IMR-90 (cell line): Measurements from ENCODE around the gene STAP2. TPM values are rescaled to one million over a fixed set of nuclear protein-coding genes. Genes with fewer than 3 reads are reported as not detected.

Experiments
- ATAC-seq: fragments of 200-7000 bp; cut with Tn5 transposase; 2 replicates; pipeline ENCODE4 v1.9.1; 2020; ENCODE audit warnings: low read depth, mild to moderate bottlenecking, moderate library complexity
- BruUV-seq: library from RNA; stranded (reverse); fragments of 400-500 nt; replicated peaks from 2 replicates; lab custom pipeline; 2021; lab: Mats Ljungman, UMichigan
- CTCF ChIA-PET: fragments of 300-600 bp; formaldehyde crosslinking; extraction: SDS; loops from one replicate; lab custom pipeline; 2021; ENCODE audit warnings: antibody characterized with exemption; lab: Yijun Ruan, JAX
- POLR2A ChIA-PET: fragments of 300-600 bp; sonication (Branson Sonifier 250); formaldehyde crosslinking; loops from one replicate; lab custom pipeline; 2022; ENCODE audit warnings: antibody characterized with exemption; ENCODE audit not compliant: unreplicated experiment; lab: Charles Lee
- DNase-seq: peaks from one replicate; pipeline ENCODE4 v3.0.0; 2013
- H2AFZ ChIP-seq: replicated peaks from 2 replicates; pipeline ENCODE3; 2013; ENCODE audit warnings: low read length, mild to moderate bottlenecking; ENCODE audit not compliant: poor library complexity
- H2AK5ac ChIP-seq: 2 replicates; pipeline ENCODE4 v1.6.1; 2013; ENCODE audit warnings: low read depth, low read length, inconsistent platforms
- H2AK9ac ChIP-seq: replicated peaks from 2 replicates; pipeline ENCODE3; 2013; ENCODE audit warnings: mild to moderate bottlenecking, low read depth, low read length, moderate library complexity; ENCODE audit not compliant: poor library complexity
- H2BK120ac ChIP-seq: 2 replicates; pipeline ENCODE4 v1.6.1; 2013; ENCODE audit warnings: low read depth, low read length, inconsistent platforms
- H2BK15ac ChIP-seq: 3 replicates; pipeline ENCODE4 v1.6.1; 2013; ENCODE audit warnings: low read depth, low read length, inconsistent platforms
- H2BK20ac ChIP-seq: 2 replicates; pipeline ENCODE4 v1.6.1; 2013; ENCODE audit warnings: low read depth, mild to moderate bottlenecking, inconsistent platforms, low read length, moderate library complexity
- H2BK5ac ChIP-seq: 2 replicates; pipeline ENCODE4 v1.6.1; 2013; ENCODE audit warnings: mild to moderate bottlenecking, low read depth, low read length, inconsistent platforms; ENCODE audit not compliant: poor library complexity, severe bottlenecking
- H3K14ac ChIP-seq: replicated peaks from 2 replicates; pipeline ENCODE4 v1.6.1; 2013; ENCODE audit warnings: low read depth, low read length, inconsistent platforms
- H3K18ac ChIP-seq: 2 replicates; pipeline ENCODE4 v1.6.1; 2013; ENCODE audit warnings: low read depth, low read length, control low read depth
- H3K23ac ChIP-seq: 2 replicates; pipeline ENCODE4 v1.6.1; 2013; ENCODE audit warnings: low read depth, low read length, inconsistent platforms
- H3K27ac ChIP-seq: 2 replicates; pipeline ENCODE4 v1.5.1; 2013; ENCODE audit warnings: mild to moderate bottlenecking, control low read depth, low read length; ENCODE audit not compliant: insufficient read depth
- H3K27me3 ChIP-seq: 2 replicates; pipeline ENCODE4 v1.6.1; 2013; ENCODE audit warnings: low read length; ENCODE audit not compliant: control insufficient read depth, insufficient read depth
- H3K36me3 ChIP-seq: 2 replicates; pipeline ENCODE4 v1.6.1; 2013; ENCODE audit warnings: low read length, mixed read lengths; ENCODE audit not compliant: control insufficient read depth, insufficient read depth
- H3K4ac ChIP-seq: 2 replicates; pipeline ENCODE4 v1.6.1; 2013; ENCODE audit warnings: low read depth, low read length, inconsistent platforms
- H3K4me1 ChIP-seq: 2 replicates; pipeline ENCODE4 v1.6.1; 2013; ENCODE audit warnings: low read length, mixed read lengths; ENCODE audit not compliant: control insufficient read depth, insufficient read depth
- H3K4me2 ChIP-seq: 2 replicates; pipeline ENCODE4 v1.6.1; 2013; ENCODE audit warnings: low read depth, mild to moderate bottlenecking, control low read depth, low read length, moderate library complexity
- H3K4me3 ChIP-seq: 2 replicates; pipeline ENCODE4 v1.5.1; 2013; ENCODE audit warnings: low read depth, mild to moderate bottlenecking, control low read depth, low read length, moderate library complexity; ENCODE audit not compliant: insufficient read depth
- H3K56ac ChIP-seq: 2 replicates; pipeline ENCODE4 v1.6.1; 2013; ENCODE audit warnings: low read length, inconsistent platforms; ENCODE audit not compliant: insufficient read depth; ENCODE audit errors: extremely low read depth
- H3K79me1 ChIP-seq, 2 experiments: 2 replicates each; pipeline ENCODE4 v1.6.1; 2013; ENCODE audit warnings: low read length in 2 of 2, inconsistent platforms in 1 of 2, low read depth in 1 of 2
- H3K9ac ChIP-seq: 2 replicates; pipeline ENCODE4 v1.6.1; 2013; ENCODE audit warnings: low read depth, low read length, control low read depth
- H3K9me1 ChIP-seq: 2 replicates; pipeline ENCODE4 v1.6.1; 2013; ENCODE audit warnings: low read length, inconsistent platforms; ENCODE audit not compliant: insufficient read depth
- H3K9me3 ChIP-seq: 2 replicates; pipeline ENCODE4 v1.6.1; 2013; ENCODE audit warnings: low read length; ENCODE audit not compliant: control insufficient read depth, insufficient read depth
- H4K20me1 ChIP-seq: 2 replicates; pipeline ENCODE4 v1.6.1; 2013; ENCODE audit warnings: low read length, inconsistent platforms; ENCODE audit not compliant: insufficient read depth
- H4K5ac ChIP-seq: 2 replicates; pipeline ENCODE4 v1.6.1; 2013; ENCODE audit warnings: mild to moderate bottlenecking, low read depth, low read length, control low read depth
- H4K8ac ChIP-seq, 2 experiments: 2 replicates each; pipeline ENCODE4 v1.6.1; 2013; ENCODE audit warnings: low read depth in 2 of 2, low read length in 2 of 2, control low read depth in 1 of 2, inconsistent platforms in 1 of 2
- H4K91ac ChIP-seq: 2 replicates; pipeline ENCODE4 v1.6.1; 2013; ENCODE audit warnings: low read depth, low read length, inconsistent platforms; ENCODE audit not compliant: insufficient read depth
- BHLHE40 ChIP-seq: fragments of 150-350 bp; IDR thresholded peaks from 2 replicates; pipeline ENCODE4 v1.6.1; 2016; ENCODE audit warnings: mild to moderate bottlenecking, low read depth, low read length
- CEBPB ChIP-seq: IDR thresholded peaks from 2 replicates; pipeline ENCODE4 v1.6.1; 2012; ENCODE audit warnings: low read depth, low read length, improper control_type of control experiment
- CHD1 ChIP-seq: IDR thresholded peaks from 2 replicates; pipeline ENCODE4 v1.6.1; 2012; ENCODE audit warnings: low read depth, low read length, improper control_type of control experiment
- CTCF ChIP-seq: conservative IDR thresholded peaks from 2 replicates; pipeline ENCODE4 v1.5.1; 2012; ENCODE audit warnings: mild to moderate bottlenecking, low read depth, low read length, improper control_type of control experiment
- FOS ChIP-seq: fragments of 150-350 bp; IDR thresholded peaks from 2 replicates; pipeline ENCODE4 v1.6.1; 2016; ENCODE audit warnings: low read depth, low read length
- MAFK ChIP-seq: IDR thresholded peaks from 2 replicates; pipeline ENCODE4 v1.6.1; 2012; ENCODE audit warnings: low read depth, low read length, improper control_type of control experiment
- MAZ ChIP-seq: IDR thresholded peaks from 2 replicates; pipeline ENCODE4 v1.6.1; 2012; ENCODE audit warnings: low read depth, mild to moderate bottlenecking, low read length, improper control_type of control experiment, moderate library complexity, borderline replicate concordance
- MXI1 ChIP-seq: IDR thresholded peaks from 2 replicates; pipeline ENCODE4 v1.6.1; 2012; ENCODE audit warnings: low read depth, mild to moderate bottlenecking, low read length, moderate library complexity, borderline replicate concordance
- NFE2L2 ChIP-seq: fragments of 150-350 bp; IDR thresholded peaks from 2 replicates; pipeline ENCODE4 v1.6.1; 2016; ENCODE audit warnings: low read depth, mild to moderate bottlenecking, low read length
- POLR2A ChIP-seq: IDR thresholded peaks from 2 replicates; pipeline ENCODE4 v1.6.1; 2012; ENCODE audit warnings: mild to moderate bottlenecking, low read depth, low read length
- RAD21 ChIP-seq: IDR thresholded peaks from 2 replicates; pipeline ENCODE4 v1.6.1; 2012; ENCODE audit warnings: low read length, improper control_type of control experiment
- RCOR1 ChIP-seq: IDR thresholded peaks from 2 replicates; pipeline ENCODE4 v1.6.1; 2012; ENCODE audit warnings: mild to moderate bottlenecking, low read length, improper control_type of control experiment; ENCODE audit not compliant: insufficient replicate concordance
- RFX5 ChIP-seq: IDR thresholded peaks from 2 replicates; pipeline ENCODE4 v1.8.0; 2012; ENCODE audit warnings: low read depth, mild to moderate bottlenecking, low read length, moderate library complexity
- SMC3 ChIP-seq: fragments of 150-350 bp; IDR thresholded peaks from 2 replicates; pipeline ENCODE4 v1.6.1; 2016; ENCODE audit warnings: low read depth, mild to moderate bottlenecking, antibody characterized with exemption, low read length, moderate library complexity
- USF2 ChIP-seq: fragments of 150-350 bp; IDR thresholded peaks from 2 replicates; pipeline ENCODE4 v1.6.1; 2017; ENCODE audit warnings: mild to moderate bottlenecking, antibody characterized with exemption, low read length, low read depth
- WGBS, 2 experiments: methylation state at CpG; one replicate each; pipeline versions ENCODE4 v1.1.5 to v1.1.7; 2013; ENCODE audit warnings: missing lambda C conversion rate in 2 of 2; ENCODE audit not compliant: insufficient read length in 1 of 2; ENCODE audit errors: extremely low coverage in 2 of 2; 5-methylcytosine and 5-hydroxymethylcytosine counted together
- dilution Hi-C: fragments of 300-500 bp; cut with HindIII; formaldehyde crosslinking; loops from one replicate; pipeline ENCODE4 v1.14.3; 2018; ENCODE audit warnings: low sequenced_read_pairs; ENCODE audit not compliant: unreplicated experiment
- in situ Hi-C: fragments of 300-500 bp; cut with MboI; formaldehyde crosslinking; loops from 3 replicates; pipeline ENCODE4 v1.14.3; 2019; ENCODE audit warnings: low sequenced_read_pairs, inconsistent platforms, mixed read lengths
- intact Hi-C: fragments of 100-400 bp; cut with micrococcal nuclease; formaldehyde crosslinking; loops from 2 replicates; pipeline ENCODE4 v1.10.0; 2022
- polyA plus RNA-seq, 3 experiments: library from polyadenylated mRNA; depleted of rRNA; stranded (reverse); fragments of >200 nt; gene quantifications; 2 replicates each; pipeline ENCODE4 v1.2.3, GENCODE V29; 2012; ENCODE audit warnings: low replicate concordance in 1 of 3
- total RNA-seq: library from RNA; depleted of rRNA; stranded (reverse); fragments of >200 nt; gene quantifications from 2 replicates; pipeline ENCODE4 v1.2.3, GENCODE V29; 2012

STAP2 gene
- total and polyA plus RNA-seq, 2 of the 4 experiments (the other 2 are of a cell fraction) = 1.3 to 3.4 TPM

- no TSS peak for BruUV-seq
- 54% methylated on average over 9 of the region's 13 CpGs; no CpG with 5 or more reads in 1 of the 2 experiments for WGBS, 2 experiments
- Histone ChIP-seq H3K36me3 (peaks cover 19% of the 10 kb centered on the region), H3K56ac (no peak overlapping the region), H2BK20ac (no peak overlapping the region), H2AK9ac (peak overlapping the region; percentile 14), H3K4me1 (peaks cover 33% of the 10 kb centered on the region), H3K79me1 (peaks cover 23 to 91% of the 10 kb centered on the region in 2 experiments), H2BK120ac (no peak overlapping the region), H3K4ac (peak overlapping the region; percentile 62), H2AK5ac (peak overlapping the region; percentile 35; the same call in 1 of the 2 replicates), H4K91ac (no peak overlapping the region), H3K9me1 (peaks cover 20% of the 10 kb centered on the region; the same call in 1 of the 2 replicates), H2BK15ac (no peak overlapping the region), H3K18ac (no peak overlapping the region), H3K27ac (peak overlapping the region; percentile 1; the same call in 1 of the 2 replicates), H4K20me1 (peaks cover 90% of the 10 kb centered on the region), H3K27me3 (no peaks in the 10 kb centered on the region), H2BK5ac (peak overlapping the region; percentile 38), H4K5ac (no peak overlapping the region), H3K9ac (no peak overlapping the region), H2AFZ (peak overlapping the region; percentile 12), H3K23ac (no peak overlapping the region), H3K4me2 (no peak overlapping the region), H4K8ac (no peak overlapping the region), H3K14ac (no peak overlapping the region), H3K9me3 (no peaks in the 10 kb centered on the region), H3K4me3 (no peak overlapping the region)
- ChIA-PET POLR2A (no interaction called here), CTCF (interaction anchor here (0.7 kb wide), 1 partner anchor 28 kb away, joined by 4 read pairs; no protein-coding TSS in a partner anchor)
- intact Hi-C loops = no loop called here
- in situ Hi-C loops = no loop called here
- DNase-seq = peak; percentile 53
- ATAC-seq = peak; percentile 50
- dilution Hi-C loops = no loop called here
- no peak for TF ChIP-seq MXI1
- peak; percentile 45 for TF ChIP-seq CTCF
- no peak for TF ChIP-seq POLR2A
- no peak for TF ChIP-seq RCOR1
- TF ChIP-seq RAD21 = no peak
- TF ChIP-seq MAFK = peak; percentile 66
- no peak for TF ChIP-seq CHD1
- no peak for TF ChIP-seq BHLHE40
- no peak for TF ChIP-seq FOS
- no peak for TF ChIP-seq RFX5
- TF ChIP-seq MAZ = no peak
- no peak for TF ChIP-seq NFE2L2
- no peak for TF ChIP-seq SMC3
- no peak for TF ChIP-seq CEBPB
- TF ChIP-seq USF2 = 0 out of 2 replicates have a peak, but pooled peaks have one; percentile 2
Observed at GRCh38 chr19:4386041-4386782, 47.6 kb upstream of the STAP2 start.
